SH-SY5Y (cell line): ENCODE results near the gene PTPRD.

Source experiments
- GATA2 ChIP-seq: IDR thresholded peaks from 2 replicates; pipeline ENCODE4 v1.6.1; 2011; ENCODE audit warnings: mild to moderate bottlenecking, low read depth, low read length
- GATA3 ChIP-seq: IDR thresholded peaks from 2 replicates; pipeline ENCODE4 v1.6.1; 2011; ENCODE audit warnings: low read depth, mild to moderate bottlenecking, low read length, moderate library complexity

GRCh38 chr9:9552665-9553064 lies 1060.1 kb downstream of the PTPRD start:
- no peak for TF ChIP-seq GATA3
- TF ChIP-seq GATA2 = no peak
